Neural cell (in vitro differentiated cells): ENCODE data around the gene LGALS12. TPM values are rescaled to one million over a fixed set of nuclear protein-coding genes. Genes with fewer than 3 reads are reported as not detected.
"Not testable (repeated sequence)": the region's sequence is repeated elsewhere in the genome, so short reads cannot be mapped to it uniquely, and the experiment has no call there.

Source experiments
- H2AFZ ChIP-seq: fragments of 200-600, 300-800 bp; sonication (generic), shearing (Covaris generic); 2 replicates; pipeline ENCODE4 v1.6.0; 2014; ENCODE audit warnings: low read depth, mild to moderate bottlenecking, antibody characterized with exemption, low read length, moderate library complexity
- H3F3A ChIP-seq: fragments of 200-600 bp; shearing (Covaris generic); 2 replicates; pipeline ENCODE4 v1.6.1; 2016; ENCODE audit warnings: mild to moderate bottlenecking, moderate library complexity, mixed read lengths, antibody characterized with exemption, low read length; ENCODE audit not compliant: insufficient read depth, poor library complexity, severe bottlenecking
- H3K27ac ChIP-seq: fragments of 200-600, 300-800 bp; sonication (generic), shearing (Covaris generic); 2 replicates; pipeline ENCODE4 v1.5.1; 2014; ENCODE audit warnings: mild to moderate bottlenecking, low read length, moderate library complexity
- H3K27me3 ChIP-seq: fragments of 300-800, 200-600 bp; sonication (generic), shearing (Covaris generic); 2 replicates; pipeline ENCODE4 v1.6.0; 2014; ENCODE audit warnings: mild to moderate bottlenecking, low read depth, low read length, moderate library complexity; ENCODE audit not compliant: insufficient read depth
- H3K36me3 ChIP-seq: fragments of 300-800, 200-600 bp; sonication (generic), shearing (Covaris generic); 2 replicates; pipeline ENCODE4 v1.5.1; 2014; ENCODE audit warnings: mild to moderate bottlenecking, antibody characterized with exemption, low read length, moderate library complexity; ENCODE audit not compliant: insufficient read depth
- H3K4me2 ChIP-seq: fragments of 300-800, 200-600 bp; sonication (generic), shearing (Covaris generic); 2 replicates; pipeline ENCODE4 v1.6.0; 2014; ENCODE audit warnings: mild to moderate bottlenecking, low read length
- H3K4me3 ChIP-seq: fragments of 300-800, 200-600 bp; sonication (generic), shearing (Covaris generic); 2 replicates; pipeline ENCODE4 v1.5.1; 2014; ENCODE audit warnings: mild to moderate bottlenecking, low read length, moderate library complexity
- H3K79me2 ChIP-seq: fragments of 200-600 bp; shearing (Covaris generic); replicated peaks from 2 replicates; pipeline ENCODE4 v1.6.0; 2014; ENCODE audit warnings: mild to moderate bottlenecking, low read length, moderate library complexity; ENCODE audit not compliant: insufficient read depth
- H3K9ac ChIP-seq: fragments of 300-800, 200-600 bp; sonication (generic), shearing (Covaris generic); 2 replicates; pipeline ENCODE4 v1.6.1; 2016; ENCODE audit warnings: mild to moderate bottlenecking, low read length, mixed read lengths
- H3K9me2 ChIP-seq: fragments of 200-600 bp; shearing (Covaris generic); 2 replicates; pipeline ENCODE4 v1.6.1; 2016; ENCODE audit warnings: mild to moderate bottlenecking, low read length, mixed read lengths; ENCODE audit not compliant: insufficient read depth
- H3K9me3 ChIP-seq: fragments of 200-600, 300-800 bp; sonication (generic), shearing (Covaris generic); 2 replicates; pipeline ENCODE4 v1.6.1; 2016; ENCODE audit warnings: mild to moderate bottlenecking, mixed run types, low read length, moderate library complexity, mixed read lengths
- H4K20me1 ChIP-seq: fragments of 200-600 bp; shearing (Covaris generic); 2 replicates; pipeline ENCODE4 v1.6.1; 2016; ENCODE audit warnings: mild to moderate bottlenecking, mixed run types; ENCODE audit not compliant: insufficient read depth
- EP300 ChIP-seq: fragments of 450-650 bp; conservative IDR thresholded peaks from 2 replicates; pipeline ENCODE4 v1.6.1; 2014; ENCODE audit warnings: antibody characterized with exemption, mild to moderate bottlenecking, moderate library complexity; ENCODE audit not compliant: poor library complexity, severe bottlenecking
- EZH2 ChIP-seq: fragments of 200-600, 300-800 bp; shearing (Covaris generic), sonication (generic); IDR thresholded peaks from 2 replicates; pipeline ENCODE4 v1.6.1; 2014; ENCODE audit warnings: antibody characterized with exemption, low read length, borderline replicate concordance, mild to moderate bottlenecking; ENCODE audit not compliant: insufficient read depth, poor library complexity, severe bottlenecking
- MXI1 ChIP-seq: fragments of 450-650 bp; conservative IDR thresholded peaks from 2 replicates; pipeline ENCODE4 v1.6.1; 2014; ENCODE audit warnings: antibody characterized with exemption, mild to moderate bottlenecking; ENCODE audit not compliant: poor library complexity, severe bottlenecking
- POLR2AphosphoS5 ChIP-seq: IDR thresholded peaks from 2 replicates; pipeline ENCODE4 v1.6.1; 2012
- SMC3 ChIP-seq: fragments of 450-650 bp; conservative IDR thresholded peaks from 2 replicates; pipeline ENCODE4 v1.6.1; 2014; ENCODE audit warnings: antibody characterized with exemption, mild to moderate bottlenecking, moderate library complexity; ENCODE audit not compliant: poor library complexity
- TAF1 ChIP-seq: IDR thresholded peaks from 2 replicates; pipeline ENCODE4 v1.6.1; 2012; ENCODE audit warnings: low read depth
- polyA plus RNA-seq: library from polyadenylated mRNA; depleted of rRNA; stranded (reverse); fragments of >200 nt; gene quantifications from 2 replicates; pipeline ENCODE4 v1.2.3, GENCODE V29; 2014
- TF ChIP-seq, protein P1 (sequence below): IDR thresholded peaks from 2 replicates; pipeline ENCODE4 v1.6.1; 2012; ENCODE audit warnings: borderline replicate concordance

The LGALS12 gene
- polyA plus RNA-seq, 1 donor from 2014 or later = not detected

DNA sequence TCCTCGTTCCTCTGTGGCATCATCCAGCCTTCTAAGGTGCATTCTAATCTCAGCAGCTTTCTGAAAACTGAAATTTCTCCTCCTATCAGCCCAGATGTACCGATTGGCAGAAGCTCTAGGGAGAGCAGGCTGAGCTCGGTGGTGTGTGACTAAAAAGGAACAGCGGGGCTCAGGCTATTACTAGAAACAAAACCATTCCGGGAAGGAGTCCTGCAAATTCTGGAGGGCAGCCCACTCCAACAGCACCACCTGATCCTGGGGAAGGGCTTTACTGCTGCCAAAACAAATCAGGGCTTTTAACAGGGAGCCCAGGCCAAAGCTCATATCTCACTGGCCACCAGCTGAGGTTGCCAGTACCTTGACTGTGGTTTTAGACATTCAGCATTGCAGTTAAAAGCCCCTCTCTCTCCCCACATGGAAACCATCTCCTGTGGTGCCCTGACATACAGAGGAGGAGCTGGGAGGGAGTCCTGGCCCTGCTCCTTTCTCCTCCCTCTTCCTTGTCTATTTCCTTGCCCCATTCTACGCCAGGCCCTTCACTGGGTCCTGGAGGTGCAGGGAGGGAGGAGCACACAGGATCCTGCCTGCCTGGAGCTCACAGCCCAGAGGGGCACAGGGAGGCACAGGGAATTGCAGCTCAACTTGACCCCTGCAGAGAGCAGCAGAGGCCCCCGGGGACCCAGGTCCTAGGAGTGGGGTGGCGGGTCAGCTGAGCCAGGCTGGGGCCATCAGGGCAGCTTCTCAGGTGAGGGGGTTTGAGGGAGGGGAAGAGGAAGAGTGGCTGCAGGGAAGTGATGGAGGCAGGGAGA, 31.6 kb downstream of the LGALS12 start:
- Histone ChIP-seq H3F3A (no peaks in the 10 kb centered on the region), H3K36me3 (no peaks in the 10 kb centered on the region), H2AFZ (no peak overlapping the region), H3K4me2 (no peak overlapping the region), H4K20me1 (no peaks in the 10 kb centered on the region), H3K9me3 (no peaks in the 10 kb centered on the region), H3K27ac (no peak overlapping the region), H3K4me3 (no peak overlapping the region), H3K9me2 (no peaks in the 10 kb centered on the region), H3K9ac (no peak overlapping the region), H3K79me2 (no peaks in the 10 kb centered on the region), H3K27me3 (no peaks in the 10 kb centered on the region)
- TF ChIP-seq, protein P1, sequence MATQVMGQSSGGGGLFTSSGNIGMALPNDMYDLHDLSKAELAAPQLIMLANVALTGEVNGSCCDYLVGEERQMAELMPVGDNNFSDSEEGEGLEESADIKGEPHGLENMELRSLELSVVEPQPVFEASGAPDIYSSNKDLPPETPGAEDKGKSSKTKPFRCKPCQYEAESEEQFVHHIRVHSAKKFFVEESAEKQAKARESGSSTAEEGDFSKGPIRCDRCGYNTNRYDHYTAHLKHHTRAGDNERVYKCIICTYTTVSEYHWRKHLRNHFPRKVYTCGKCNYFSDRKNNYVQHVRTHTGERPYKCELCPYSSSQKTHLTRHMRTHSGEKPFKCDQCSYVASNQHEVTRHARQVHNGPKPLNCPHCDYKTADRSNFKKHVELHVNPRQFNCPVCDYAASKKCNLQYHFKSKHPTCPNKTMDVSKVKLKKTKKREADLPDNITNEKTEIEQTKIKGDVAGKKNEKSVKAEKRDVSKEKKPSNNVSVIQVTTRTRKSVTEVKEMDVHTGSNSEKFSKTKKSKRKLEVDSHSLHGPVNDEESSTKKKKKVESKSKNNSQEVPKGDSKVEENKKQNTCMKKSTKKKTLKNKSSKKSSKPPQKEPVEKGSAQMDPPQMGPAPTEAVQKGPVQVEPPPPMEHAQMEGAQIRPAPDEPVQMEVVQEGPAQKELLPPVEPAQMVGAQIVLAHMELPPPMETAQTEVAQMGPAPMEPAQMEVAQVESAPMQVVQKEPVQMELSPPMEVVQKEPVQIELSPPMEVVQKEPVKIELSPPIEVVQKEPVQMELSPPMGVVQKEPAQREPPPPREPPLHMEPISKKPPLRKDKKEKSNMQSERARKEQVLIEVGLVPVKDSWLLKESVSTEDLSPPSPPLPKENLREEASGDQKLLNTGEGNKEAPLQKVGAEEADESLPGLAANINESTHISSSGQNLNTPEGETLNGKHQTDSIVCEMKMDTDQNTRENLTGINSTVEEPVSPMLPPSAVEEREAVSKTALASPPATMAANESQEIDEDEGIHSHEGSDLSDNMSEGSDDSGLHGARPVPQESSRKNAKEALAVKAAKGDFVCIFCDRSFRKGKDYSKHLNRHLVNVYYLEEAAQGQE = no peak
- TF ChIP-seq POLR2AphosphoS5 = no peak
- TF ChIP-seq EP300 = no peak
- no peak for TF ChIP-seq MXI1
- TF ChIP-seq SMC3 = no peak
- TF ChIP-seq EZH2 = no peak
- TF ChIP-seq TAF1 = no peak

DNA sequence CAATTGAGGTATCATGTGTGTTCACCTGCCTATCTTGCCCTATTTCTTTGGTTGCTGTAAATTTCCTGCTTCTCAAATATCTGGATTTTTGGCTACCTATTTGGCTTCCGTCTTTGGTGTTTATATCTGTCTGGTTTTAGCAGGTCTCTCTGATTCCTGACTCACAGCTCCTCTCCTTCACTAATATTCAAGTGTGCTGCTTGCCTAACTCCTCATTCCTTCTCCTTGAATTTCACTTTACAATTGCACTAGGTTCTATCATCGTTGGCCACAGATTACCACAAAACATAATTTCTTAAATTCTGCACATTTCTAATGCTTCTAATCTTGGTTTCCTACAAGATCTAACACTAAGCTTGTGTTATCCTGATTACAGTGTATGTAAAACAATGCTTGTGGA, 36.6 kb downstream of the LGALS12 start:
- not testable (repeated sequence) for H3K9me2 ChIP-seq, H3K27me3 ChIP-seq, H3F3A ChIP-seq, H3K79me2 ChIP-seq, H3K36me3 ChIP-seq, H2AFZ ChIP-seq, H4K20me1 ChIP-seq, H3K9me3 ChIP-seq, H3K27ac ChIP-seq, H3K4me2 ChIP-seq, H3K9ac ChIP-seq, H3K4me3 ChIP-seq

GRCh38 chr11:63543711-63544110, 37.8 kb downstream of the LGALS12 start:
- Histone ChIP-seq H3K9ac (no peak overlapping the region), H3K9me3 (no peaks in the 10 kb centered on the region), H4K20me1 (no peaks in the 10 kb centered on the region), H3F3A (no peaks in the 10 kb centered on the region), H2AFZ (no peak overlapping the region), H3K27ac (no peak overlapping the region), H3K27me3 (no peaks in the 10 kb centered on the region), H3K4me2 (no peak overlapping the region), H3K36me3 (no peaks in the 10 kb centered on the region), H3K79me2 (no peaks in the 10 kb centered on the region), H3K9me2 (no peaks in the 10 kb centered on the region), H3K4me3 (no peak overlapping the region)
- TF ChIP-seq SMC3 = no peak
- TF ChIP-seq EZH2 = no peak
- TF ChIP-seq, protein P1 = no peak
